ENCODE results near the gene MUC2.

MUC2 gene

GRCh38 chr11:1106387-1106786, 31.7 kb downstream of the MUC2 start:
- H3K9me2 ChIP-seq (replicated peaks; ENCODE audit: insufficient read depth, low read length), result no peaks in the 10 kb centered on the region
- H3K4me3 ChIP-seq (ENCODE audit: low read length), result no peak overlapping the region
- no peaks in the 10 kb centered on the region for H3K9me3 ChIP-seq (replicated peaks; ENCODE audit: insufficient read depth, low read length)
- no peaks in the 10 kb centered on the region for H3F3A ChIP-seq (ENCODE audit: insufficient read depth, low read length)
- H2AFZ ChIP-seq (ENCODE audit: low read length), result no peak overlapping the region
- H3K4me2 ChIP-seq (ENCODE audit: low read depth, low read length), result no peak overlapping the region
- no peaks in the 10 kb centered on the region for H4K20me1 ChIP-seq (ENCODE audit: insufficient read depth, low read length)
- H3K27ac ChIP-seq (ENCODE audit: low read length), result no peak overlapping the region
- no peaks in the 10 kb centered on the region for H3K4me1 ChIP-seq (ENCODE audit: low read length)
- TF ChIP-seq EZH2phosphoT487 (IDR thresholded peaks at IDR 0.05; ENCODE audit: low read length) (no peak), CTCF (IDR thresholded peaks at IDR 0.05; ENCODE audit: low read length) (no peak)
- H3K9ac ChIP-seq (ENCODE audit: low read length), result no peak overlapping the region
- H3K36me3 ChIP-seq (replicated peaks; ENCODE audit: insufficient read depth, low read length), result no peaks in the 10 kb centered on the region
- peaks cover 76% of the 10 kb centered on the region for H3K27me3 ChIP-seq (replicated peaks; ENCODE audit: insufficient read depth, low read length)
- no peak for DNase-seq
- no peaks in the 10 kb centered on the region for H3K79me2 ChIP-seq (ENCODE audit: low read length)

GRCh38 chr11:1107316-1108245, 32.9 kb downstream of the MUC2 start:
- no peaks in the 10 kb centered on the region for H4K20me1 ChIP-seq (ENCODE audit: insufficient read depth, low read length)
- H2AFZ ChIP-seq (ENCODE audit: low read length), result no peak overlapping the region
- no peak overlapping the region for H3K4me3 ChIP-seq (ENCODE audit: low read length)
- DNase-seq, result no peak
- no peak overlapping the region for H3K9ac ChIP-seq (ENCODE audit: low read length)
- no peaks in the 10 kb centered on the region for H3K79me2 ChIP-seq (ENCODE audit: low read length)
- H3K4me1 ChIP-seq (ENCODE audit: low read length), result no peaks in the 10 kb centered on the region
- no peak overlapping the region for H3K27ac ChIP-seq (ENCODE audit: low read length)
- H3K4me2 ChIP-seq (ENCODE audit: low read depth, low read length), result no peak overlapping the region
- no peaks in the 10 kb centered on the region for H3K9me3 ChIP-seq (replicated peaks; ENCODE audit: insufficient read depth, low read length)
- peaks cover 64% of the 10 kb centered on the region for H3K27me3 ChIP-seq (replicated peaks; ENCODE audit: insufficient read depth, low read length)
- H3K36me3 ChIP-seq (replicated peaks; ENCODE audit: insufficient read depth, low read length), result no peaks in the 10 kb centered on the region
- no peaks in the 10 kb centered on the region for H3K9me2 ChIP-seq (replicated peaks; ENCODE audit: insufficient read depth, low read length)
- TF ChIP-seq CTCF (IDR thresholded peaks at IDR 0.05; ENCODE audit: low read length) (no peak), EZH2phosphoT487 (IDR thresholded peaks at IDR 0.05; ENCODE audit: low read length) (no peak), EZH2 (optimal IDR thresholded peaks at IDR 0.05; ENCODE audit: low read depth, low read length) (no peak)
- H3F3A ChIP-seq (ENCODE audit: insufficient read depth, low read length), result no peaks in the 10 kb centered on the region

GRCh38 chr11:1108246-1108900, 33.7 kb downstream of the MUC2 start:
- Histone ChIP-seq H3K9me3 (replicated peaks; ENCODE audit: insufficient read depth, low read length) (no peaks in the 10 kb centered on the region), H3K4me2 (ENCODE audit: low read depth, low read length) (no peak overlapping the region), H3F3A (ENCODE audit: insufficient read depth, low read length) (no peaks in the 10 kb centered on the region), H3K79me2 (ENCODE audit: low read length) (no peaks in the 10 kb centered on the region), H3K4me3 (ENCODE audit: low read length) (no peak overlapping the region), H3K9me2 (replicated peaks; ENCODE audit: insufficient read depth, low read length) (no peaks in the 10 kb centered on the region), H3K9ac (ENCODE audit: low read length) (no peak overlapping the region), H3K4me1 (ENCODE audit: low read length) (no peaks in the 10 kb centered on the region), H3K27me3 (replicated peaks; ENCODE audit: insufficient read depth, low read length) (peaks cover 57% of the 10 kb centered on the region), H3K27ac (ENCODE audit: low read length) (no peak overlapping the region), H3K36me3 (replicated peaks; ENCODE audit: insufficient read depth, low read length) (no peaks in the 10 kb centered on the region), H2AFZ (ENCODE audit: low read length) (no peak overlapping the region), H4K20me1 (ENCODE audit: insufficient read depth, low read length) (no peaks in the 10 kb centered on the region)
- DNase-seq, result no peak
- TF ChIP-seq CTCF (IDR thresholded peaks at IDR 0.05; ENCODE audit: low read length) (no peak), EZH2 (optimal IDR thresholded peaks at IDR 0.05; ENCODE audit: low read depth, low read length) (no peak), EZH2phosphoT487 (IDR thresholded peaks at IDR 0.05; ENCODE audit: low read length) (no peak)

Measured in MM.1S (cell line).